VCaP (cell line): ENCODE measurements around the gene TRPM2.
A peak's percentile ranks its signal among the peaks of the same experiment; 100 is the strongest.

Experiments
- H3K27ac ChIP-seq: fragments of 450-650 bp; 2 replicates; pipeline ENCODE4 v1.5.1; 2017
- CTCF ChIP-seq: fragments of 450-650 bp; conservative IDR thresholded peaks from 2 replicates; pipeline ENCODE4 v1.5.1; 2017; ENCODE audit warnings: mild to moderate bottlenecking, moderate library complexity

TRPM2 gene

GRCh38 chr21:44370027-44370735 lies 16.8 kb downstream of the TRPM2 start:
- peak overlapping the region; percentile 41; the same call in 1 of the 2 replicates for H3K27ac ChIP-seq
- no peak for TF ChIP-seq CTCF

GRCh38 chr21:44370786-44371410 lies 17.5 kb downstream of the TRPM2 start:
- no peak for TF ChIP-seq CTCF

GRCh38 chr21:44371596-44371995 lies 18.2 kb downstream of the TRPM2 start:
- no peak for TF ChIP-seq CTCF
- H3K27ac ChIP-seq: no peak overlapping the region

More at GRCh38 chr21:44370786-44371410, 17.5 kb downstream of the TRPM2 start:
- H3K27ac ChIP-seq: peak overlapping the region; percentile 41; the same call in 1 of the 2 replicates

GRCh38 chr21:44372616-44373015 lies 19.2 kb downstream of the TRPM2 start:
- H3K27ac ChIP-seq: no peak overlapping the region
- TF ChIP-seq CTCF: no peak

- H3K27ac ChIP-seq: no peak overlapping the region
- no peak for TF ChIP-seq CTCF
Observed at GRCh38 chr21:44374601-44375280, 21.3 kb downstream of the TRPM2 start.

GRCh38 chr21:44375281-44375651 lies 21.8 kb downstream of the TRPM2 start:
- TF ChIP-seq CTCF: no peak
- H3K27ac ChIP-seq: no peak overlapping the region

GRCh38 chr21:44375761-44376241 lies 22.4 kb downstream of the TRPM2 start:
- no peak overlapping the region for H3K27ac ChIP-seq
- no peak for TF ChIP-seq CTCF
